Thyroid gland (tissue), 4 donors: ENCODE measurements around the gene ATP6V0D1.

Experiments used
- POLR2A ChIP-seq, 2 donors: fragments of 450-650 bp; IDR thresholded peaks; one replicate each; pipeline ENCODE4 v1.6.1; 2017; ENCODE audit warnings: antibody characterized with exemption in 2 of 2, mild to moderate bottlenecking in 2 of 2, moderate library complexity in 1 of 2
- TF ChIP-seq, protein P1 (sequence below), 6 experiments: fragments of 200-600 bp in 3 of 6; fragments of 450-650 bp in 3 of 6; sonication (generic) in 3 of 6; IDR thresholded peaks; one replicate each; pipeline ENCODE4 v1.5.1; 2016 to 2019; ENCODE audit warnings: antibody characterized with exemption in 6 of 6, mild to moderate bottlenecking in 2 of 6, inconsistent platforms in 1 of 6, moderate library complexity in 1 of 6

DNA sequence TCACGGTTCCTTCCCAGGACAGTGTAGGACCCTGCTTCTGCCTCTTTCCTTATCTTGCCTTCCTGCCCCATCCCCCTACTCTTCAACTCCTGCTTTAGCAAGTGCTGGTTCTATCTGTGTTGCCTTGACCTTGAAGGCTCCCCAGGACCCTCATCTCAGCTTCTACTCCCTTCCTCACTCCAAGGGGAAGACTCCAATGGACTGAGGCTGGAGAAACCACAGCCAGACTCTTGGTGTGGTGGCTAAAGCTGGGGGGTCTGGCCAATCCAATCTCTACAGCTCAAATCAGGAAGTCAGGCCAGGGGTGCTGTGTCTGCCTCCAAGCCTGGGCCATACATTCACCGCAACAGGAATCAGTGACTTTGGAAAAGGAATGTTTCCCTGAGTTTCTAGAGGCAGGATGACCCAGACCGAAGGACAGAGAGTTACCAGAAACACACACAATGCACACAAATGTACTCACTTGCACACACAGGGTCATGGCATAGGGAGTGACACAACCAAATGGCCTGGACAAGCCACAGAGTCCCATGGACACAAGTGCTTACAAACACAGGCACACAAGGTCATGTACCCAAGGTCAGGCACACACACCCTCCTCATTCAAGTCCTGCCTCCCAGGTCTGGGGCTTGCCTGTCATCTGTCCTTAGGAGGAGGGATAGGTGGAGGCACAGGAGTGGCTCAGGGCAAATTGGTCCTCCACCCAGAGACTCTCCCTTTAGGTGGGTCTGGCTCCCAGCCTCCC lies 51.7 kb downstream of the ATP6V0D1 start:
- TF ChIP-seq, protein P1, sequence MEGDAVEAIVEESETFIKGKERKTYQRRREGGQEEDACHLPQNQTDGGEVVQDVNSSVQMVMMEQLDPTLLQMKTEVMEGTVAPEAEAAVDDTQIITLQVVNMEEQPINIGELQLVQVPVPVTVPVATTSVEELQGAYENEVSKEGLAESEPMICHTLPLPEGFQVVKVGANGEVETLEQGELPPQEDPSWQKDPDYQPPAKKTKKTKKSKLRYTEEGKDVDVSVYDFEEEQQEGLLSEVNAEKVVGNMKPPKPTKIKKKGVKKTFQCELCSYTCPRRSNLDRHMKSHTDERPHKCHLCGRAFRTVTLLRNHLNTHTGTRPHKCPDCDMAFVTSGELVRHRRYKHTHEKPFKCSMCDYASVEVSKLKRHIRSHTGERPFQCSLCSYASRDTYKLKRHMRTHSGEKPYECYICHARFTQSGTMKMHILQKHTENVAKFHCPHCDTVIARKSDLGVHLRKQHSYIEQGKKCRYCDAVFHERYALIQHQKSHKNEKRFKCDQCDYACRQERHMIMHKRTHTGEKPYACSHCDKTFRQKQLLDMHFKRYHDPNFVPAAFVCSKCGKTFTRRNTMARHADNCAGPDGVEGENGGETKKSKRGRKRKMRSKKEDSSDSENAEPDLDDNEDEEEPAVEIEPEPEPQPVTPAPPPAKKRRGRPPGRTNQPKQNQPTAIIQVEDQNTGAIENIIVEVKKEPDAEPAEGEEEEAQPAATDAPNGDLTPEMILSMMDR (IDR thresholded peaks at IDR 0.05) = no peak
- no peak for TF ChIP-seq POLR2A (IDR thresholded peaks at IDR 0.05)
